GM19099 (cell line): ENCODE data around the gene ABCA9.

Experiments
- POLR2A ChIP-seq: IDR thresholded peaks from 3 replicates; pipeline ENCODE4 v1.6.1; 2011; ENCODE audit warnings: low read depth; ENCODE audit not compliant: insufficient read length; ENCODE audit errors: extremely low read depth

ABCA9 gene, protein sequence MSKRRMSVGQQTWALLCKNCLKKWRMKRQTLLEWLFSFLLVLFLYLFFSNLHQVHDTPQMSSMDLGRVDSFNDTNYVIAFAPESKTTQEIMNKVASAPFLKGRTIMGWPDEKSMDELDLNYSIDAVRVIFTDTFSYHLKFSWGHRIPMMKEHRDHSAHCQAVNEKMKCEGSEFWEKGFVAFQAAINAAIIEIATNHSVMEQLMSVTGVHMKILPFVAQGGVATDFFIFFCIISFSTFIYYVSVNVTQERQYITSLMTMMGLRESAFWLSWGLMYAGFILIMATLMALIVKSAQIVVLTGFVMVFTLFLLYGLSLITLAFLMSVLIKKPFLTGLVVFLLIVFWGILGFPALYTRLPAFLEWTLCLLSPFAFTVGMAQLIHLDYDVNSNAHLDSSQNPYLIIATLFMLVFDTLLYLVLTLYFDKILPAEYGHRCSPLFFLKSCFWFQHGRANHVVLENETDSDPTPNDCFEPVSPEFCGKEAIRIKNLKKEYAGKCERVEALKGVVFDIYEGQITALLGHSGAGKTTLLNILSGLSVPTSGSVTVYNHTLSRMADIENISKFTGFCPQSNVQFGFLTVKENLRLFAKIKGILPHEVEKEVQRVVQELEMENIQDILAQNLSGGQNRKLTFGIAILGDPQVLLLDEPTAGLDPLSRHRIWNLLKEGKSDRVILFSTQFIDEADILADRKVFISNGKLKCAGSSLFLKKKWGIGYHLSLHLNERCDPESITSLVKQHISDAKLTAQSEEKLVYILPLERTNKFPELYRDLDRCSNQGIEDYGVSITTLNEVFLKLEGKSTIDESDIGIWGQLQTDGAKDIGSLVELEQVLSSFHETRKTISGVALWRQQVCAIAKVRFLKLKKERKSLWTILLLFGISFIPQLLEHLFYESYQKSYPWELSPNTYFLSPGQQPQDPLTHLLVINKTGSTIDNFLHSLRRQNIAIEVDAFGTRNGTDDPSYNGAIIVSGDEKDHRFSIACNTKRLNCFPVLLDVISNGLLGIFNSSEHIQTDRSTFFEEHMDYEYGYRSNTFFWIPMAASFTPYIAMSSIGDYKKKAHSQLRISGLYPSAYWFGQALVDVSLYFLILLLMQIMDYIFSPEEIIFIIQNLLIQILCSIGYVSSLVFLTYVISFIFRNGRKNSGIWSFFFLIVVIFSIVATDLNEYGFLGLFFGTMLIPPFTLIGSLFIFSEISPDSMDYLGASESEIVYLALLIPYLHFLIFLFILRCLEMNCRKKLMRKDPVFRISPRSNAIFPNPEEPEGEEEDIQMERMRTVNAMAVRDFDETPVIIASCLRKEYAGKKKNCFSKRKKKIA (N-terminal part only)

DNA sequence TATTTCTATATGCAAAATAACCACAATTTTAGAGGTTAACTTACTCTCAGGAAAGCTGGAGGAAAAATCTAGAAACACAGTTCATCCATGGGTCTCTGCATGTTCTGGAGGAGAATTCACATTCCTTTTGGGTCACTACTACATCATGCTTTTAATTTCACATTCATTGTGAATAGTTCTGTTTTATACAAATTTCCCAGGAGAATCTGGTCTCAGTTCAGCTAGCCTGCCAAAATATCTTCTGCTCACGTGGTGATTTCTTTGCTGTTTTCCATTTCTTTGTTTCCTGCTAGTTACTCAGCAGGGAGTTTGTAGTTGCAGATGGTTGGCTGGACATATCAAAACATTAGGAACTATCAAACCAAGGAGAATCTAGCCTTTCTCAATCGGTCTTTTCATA, at the start of gene ABCA9:
ABCA9 (minus strand) TSS at position 106 of the 400 bp plus-strand sequence. CDS start 9,801 bp downstream, outside the sequence.
- no peak for TF ChIP-seq POLR2A

DNA sequence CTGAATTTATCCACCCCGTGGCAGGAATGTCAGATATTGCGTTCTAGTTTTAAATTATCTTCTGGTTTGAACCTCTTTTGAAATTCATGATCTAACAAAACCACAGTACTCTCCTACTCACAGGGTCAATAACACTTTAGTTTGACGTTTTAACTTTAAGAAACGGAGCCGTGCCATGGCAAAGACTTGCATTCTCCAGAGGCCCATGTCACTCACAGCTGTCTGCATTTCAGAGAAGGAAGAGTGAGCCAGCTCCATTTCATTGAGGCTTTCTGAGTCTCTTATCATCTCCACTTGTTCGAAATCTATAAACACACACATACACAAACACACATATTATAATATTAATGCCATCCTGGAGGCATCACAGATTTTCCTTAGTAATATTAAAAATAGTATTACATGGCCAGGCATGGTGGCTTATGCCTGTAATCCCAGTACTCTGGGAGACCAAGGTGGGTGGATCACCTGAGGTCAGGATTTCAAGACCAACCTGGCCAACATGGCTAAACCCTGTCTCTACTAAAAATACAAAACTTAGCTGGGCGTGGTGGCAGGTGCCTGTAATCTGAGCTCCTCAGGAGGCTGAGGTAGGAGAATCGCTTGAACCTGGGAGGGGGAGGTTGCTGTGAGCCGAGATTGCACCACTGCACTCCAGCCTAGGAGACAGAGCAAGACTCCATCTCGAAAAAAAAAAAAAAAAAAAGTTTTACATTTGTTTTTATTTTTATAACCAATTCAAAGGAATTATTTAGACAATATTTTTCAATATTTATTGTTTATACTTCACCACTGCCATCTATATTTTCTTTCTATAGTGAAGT, 45.4 kb upstream of the ABCA9 start:
- TF ChIP-seq POLR2A: no peak

DNA sequence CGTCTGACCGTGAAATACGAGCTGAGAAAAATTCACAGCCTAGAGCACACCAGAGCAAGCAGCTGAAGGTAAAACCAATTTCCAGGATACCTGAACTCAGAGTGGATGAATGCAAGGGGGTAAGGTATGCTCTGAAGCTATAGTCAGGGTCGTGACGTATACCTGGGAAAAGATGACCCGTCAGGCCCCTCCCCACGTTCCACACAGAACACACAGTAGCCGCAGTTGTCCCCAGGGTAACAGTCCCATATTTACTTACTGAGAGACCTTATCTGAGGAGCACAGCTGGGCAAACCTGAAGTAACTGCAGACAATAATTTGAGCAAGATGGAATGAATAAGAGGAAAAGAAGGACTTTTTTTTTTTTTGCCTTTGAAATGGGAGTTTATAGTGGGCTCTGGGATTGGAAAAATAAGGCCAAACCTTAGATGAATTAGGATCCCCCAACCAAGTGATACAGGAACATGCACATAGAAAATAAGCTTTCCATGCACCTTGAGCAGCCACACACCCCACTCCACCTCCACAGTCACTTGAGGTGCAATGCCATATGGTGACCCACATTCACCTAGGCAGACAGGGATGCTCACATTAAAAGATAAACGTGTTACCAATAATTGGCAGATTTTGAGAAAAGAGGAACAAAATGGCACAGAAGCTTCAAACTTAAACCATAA, 43.0 kb upstream of the ABCA9 start:
- no peak for TF ChIP-seq POLR2A

DNA sequence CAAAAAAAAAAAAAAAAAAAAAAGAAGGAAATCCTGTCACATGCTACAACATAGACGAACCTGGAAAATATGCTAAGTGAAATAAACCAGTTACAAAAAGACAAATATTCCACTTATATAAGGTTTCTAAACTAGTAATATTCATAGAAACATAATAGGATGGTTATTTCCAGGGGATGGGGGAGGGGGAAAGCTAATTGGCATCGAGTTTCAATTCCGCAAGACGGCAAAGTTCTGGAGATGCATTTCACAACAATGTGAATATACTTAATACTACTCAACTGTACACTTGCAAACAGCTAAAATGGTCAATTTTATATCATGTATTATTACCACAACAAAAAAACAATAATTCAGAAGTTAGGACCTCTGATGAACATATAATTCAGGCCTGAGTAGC, 37.9 kb upstream of the ABCA9 start:
- TF ChIP-seq POLR2A: no peak

DNA sequence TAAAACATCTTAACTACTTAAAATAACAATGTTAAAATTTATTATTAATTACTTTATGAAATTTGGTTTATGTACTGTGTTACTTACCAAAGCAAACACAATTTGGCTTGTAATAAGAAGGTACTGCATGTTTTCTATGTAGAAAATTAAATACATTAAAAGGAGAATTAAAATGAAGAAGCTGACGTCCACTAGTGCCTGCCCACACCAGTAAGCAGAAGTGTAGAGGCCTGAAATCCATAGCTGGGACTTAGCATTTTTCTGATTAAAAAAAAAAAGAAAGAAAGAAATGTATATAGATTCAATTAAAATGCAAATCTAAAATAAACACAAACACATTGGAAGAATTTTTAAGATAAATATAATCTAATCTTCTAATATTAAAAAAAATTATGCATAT, 35.8 kb upstream of the ABCA9 start:
- no peak for TF ChIP-seq POLR2A

DNA sequence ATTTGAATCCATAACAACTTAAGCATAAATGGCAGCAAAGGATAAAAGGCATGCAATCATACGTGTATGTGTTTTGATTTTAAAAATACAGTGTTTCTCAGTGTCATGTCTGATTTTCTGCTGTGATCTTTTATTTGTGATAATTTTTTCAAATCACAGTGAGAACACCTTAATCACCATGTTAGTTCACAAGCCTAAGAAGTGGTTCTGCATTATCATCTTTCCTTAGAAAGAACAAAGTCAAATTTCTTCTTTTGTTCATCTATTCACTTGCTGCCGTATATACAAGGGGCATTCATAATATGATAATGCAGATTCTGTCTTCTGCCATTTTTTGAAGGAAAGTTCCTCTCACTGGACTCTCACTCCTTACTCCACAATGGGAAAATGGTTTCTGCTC, 33.3 kb upstream of the ABCA9 start:
- no peak for TF ChIP-seq POLR2A

DNA sequence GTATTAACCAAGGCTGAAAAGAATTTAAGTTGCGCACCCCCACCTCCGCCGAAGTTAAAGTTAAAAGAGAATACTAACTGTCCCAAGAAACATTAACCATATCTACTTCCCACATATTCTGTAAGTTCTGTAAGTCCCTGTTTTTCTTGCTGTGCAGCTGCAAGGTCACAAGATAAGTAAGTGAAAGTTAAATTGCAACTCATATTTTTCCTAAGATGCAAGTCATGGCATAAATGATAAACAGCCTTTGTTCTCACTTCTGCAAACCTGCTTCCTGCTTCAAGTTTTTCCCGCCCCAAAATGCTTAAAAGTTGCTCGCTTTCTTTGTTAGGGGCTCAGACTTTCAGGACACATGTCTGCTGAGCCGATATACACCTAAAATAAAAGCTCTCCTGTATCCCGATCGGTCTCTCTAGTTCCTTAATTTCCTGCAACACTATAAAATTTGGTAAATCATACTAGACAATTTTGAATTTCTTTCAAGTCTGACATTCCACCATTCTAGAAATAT, 32.6 kb upstream of the ABCA9 start:
- no peak for TF ChIP-seq POLR2A

DNA sequence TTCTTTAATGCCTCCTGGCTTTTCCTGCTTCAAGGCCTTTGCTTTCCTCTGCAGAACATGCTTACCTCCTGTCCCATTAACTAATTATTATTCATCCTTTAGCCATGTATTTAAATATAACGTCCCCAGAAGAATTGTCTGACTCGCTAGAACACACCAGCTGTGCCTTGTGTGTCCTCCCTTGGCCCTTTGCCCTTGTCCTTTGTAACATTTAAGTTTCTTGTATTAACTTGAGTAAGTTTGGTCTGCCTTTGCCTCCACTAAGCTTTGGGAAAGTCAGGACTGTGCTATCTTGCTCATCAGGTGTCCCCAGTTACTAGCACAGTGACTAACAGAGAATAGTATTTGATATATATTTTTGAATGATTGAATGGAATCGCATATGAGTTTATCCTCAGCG, 29.6 kb upstream of the ABCA9 start:
- no peak for TF ChIP-seq POLR2A

DNA sequence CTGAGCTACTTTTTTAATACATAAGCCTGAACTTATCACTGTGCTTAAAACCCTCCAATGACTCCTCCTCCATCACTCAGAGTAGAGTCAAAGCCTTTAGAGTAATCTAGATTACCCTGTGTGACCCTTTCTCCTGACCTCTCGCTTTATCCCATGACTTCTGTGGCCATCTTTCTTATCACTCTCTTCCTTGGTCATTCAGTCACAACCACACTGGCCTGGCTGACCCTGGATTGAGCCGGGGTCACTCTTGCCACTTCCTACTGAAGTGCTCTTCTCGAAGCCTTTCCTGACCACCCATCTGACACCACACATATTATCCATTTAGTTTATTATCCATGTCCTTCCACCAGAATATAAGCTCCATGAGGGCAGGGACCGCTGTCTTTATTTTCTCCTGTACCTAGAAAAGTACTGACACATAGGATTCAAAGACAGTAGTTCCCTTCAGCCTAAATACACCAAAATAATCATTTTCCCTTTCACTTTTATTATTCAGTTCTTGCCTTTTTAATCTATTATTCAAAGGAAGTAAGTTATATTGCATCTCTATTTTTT, 28.0 kb upstream of the ABCA9 start:
- TF ChIP-seq POLR2A: no peak

DNA sequence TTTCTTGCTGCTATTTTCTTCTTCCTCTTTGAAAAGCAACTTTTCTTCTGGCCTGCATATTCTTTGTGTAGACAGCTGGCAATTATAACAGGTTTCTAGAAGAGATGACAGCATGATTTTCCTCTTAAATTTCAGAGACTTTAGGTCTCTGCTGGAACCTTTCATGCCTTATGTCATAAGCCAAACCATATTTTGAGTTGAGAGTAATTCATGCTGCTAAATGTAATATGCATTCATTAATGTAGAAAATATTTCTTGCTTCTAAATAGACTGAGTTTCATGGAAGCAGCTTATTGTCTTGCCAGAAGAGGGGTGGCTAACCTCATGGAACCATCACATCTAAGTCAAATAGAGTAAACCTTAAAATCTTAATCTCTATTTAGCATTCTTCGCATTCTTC, 25.9 kb upstream of the ABCA9 start:
- no peak for TF ChIP-seq POLR2A

DNA sequence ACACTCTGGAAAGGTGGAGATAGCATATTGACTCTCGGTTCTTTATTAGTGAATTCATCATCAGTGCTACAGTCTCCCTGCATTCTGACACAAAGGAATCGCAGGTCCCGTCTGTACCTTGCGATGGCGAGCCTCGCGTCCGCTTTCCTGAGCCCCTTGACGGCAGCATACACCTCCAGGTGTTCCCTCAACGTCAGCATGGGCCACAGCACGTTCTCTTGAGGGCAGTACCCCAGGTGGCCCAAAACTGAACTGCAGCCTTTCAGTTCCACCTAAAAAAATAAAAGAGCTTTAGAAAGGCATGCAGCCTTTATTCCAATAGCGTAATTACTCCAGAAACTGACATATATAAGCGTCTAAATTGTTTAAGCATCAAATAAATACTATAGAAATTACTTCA, 24.2 kb upstream of the ABCA9 start:
- TF ChIP-seq POLR2A: no peak

DNA sequence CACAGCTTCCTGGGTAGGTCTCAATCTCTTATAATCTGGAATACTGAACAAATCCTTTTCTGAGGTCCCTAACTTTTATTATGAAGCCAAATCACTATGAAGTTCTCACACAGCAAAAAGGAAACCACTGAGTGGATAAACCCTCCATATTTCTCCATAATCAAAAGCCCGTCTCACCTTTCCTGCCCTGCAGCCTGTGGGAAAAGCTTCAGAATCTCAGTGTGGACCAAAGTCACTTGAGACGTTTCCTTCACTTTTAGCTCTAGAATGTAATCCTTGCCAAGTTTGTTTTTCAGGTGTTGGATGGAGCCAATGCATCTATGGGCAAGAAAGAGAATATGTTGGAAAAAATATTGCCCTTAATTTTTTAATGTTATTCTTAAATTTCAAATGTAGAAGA, 22.0 kb upstream of the ABCA9 start:
- TF ChIP-seq POLR2A: no peak

DNA sequence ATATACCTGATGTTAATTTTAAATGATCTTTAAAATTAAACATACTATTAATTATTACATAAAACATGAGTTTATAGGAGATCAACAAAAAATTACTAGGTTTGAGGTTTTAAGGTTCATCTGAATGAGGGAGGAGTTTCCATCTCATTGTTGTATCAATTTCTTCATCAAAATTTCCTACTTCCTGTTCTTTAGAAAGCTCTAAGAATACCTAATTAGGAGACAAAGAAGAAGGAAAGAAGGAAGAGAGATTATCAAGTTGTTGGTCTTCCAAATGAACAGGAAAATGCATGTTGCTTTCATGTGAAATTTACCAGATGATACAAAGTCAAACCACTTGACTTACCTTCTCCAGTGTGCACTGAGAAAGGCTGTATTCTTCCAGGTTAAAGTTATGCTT, 18.1 kb upstream of the ABCA9 start:
- TF ChIP-seq POLR2A: no peak
